IPS-20b (cell line): ENCODE data around the gene FOXP4.

ENCODE experiments used
- H3K27ac ChIP-seq: one replicate; pipeline ENCODE4 v1.5.1; 2013; ENCODE audit warnings: low read length
- H3K27me3 ChIP-seq: 2 replicates; pipeline ENCODE4 v1.6.1; 2013; ENCODE audit warnings: mild to moderate bottlenecking, low read length, inconsistent platforms; ENCODE audit not compliant: insufficient read depth
- H3K36me3 ChIP-seq: 2 replicates; pipeline ENCODE4 v1.6.1; 2013; ENCODE audit warnings: low read depth, mild to moderate bottlenecking, inconsistent platforms, low read length, moderate library complexity; ENCODE audit not compliant: insufficient read depth
- H3K4me1 ChIP-seq: 2 replicates; pipeline ENCODE4 v1.6.1; 2013; ENCODE audit warnings: mild to moderate bottlenecking, control low read depth, inconsistent platforms, low read length, moderate library complexity; ENCODE audit not compliant: insufficient read depth
- H3K4me3 ChIP-seq: 2 replicates; pipeline ENCODE4 v1.5.1; 2013; ENCODE audit warnings: mild to moderate bottlenecking, low read length, inconsistent platforms
- H3K9ac ChIP-seq: 2 replicates; pipeline ENCODE4 v1.6.1; 2013; ENCODE audit warnings: low read depth, mild to moderate bottlenecking, inconsistent platforms, low read length, moderate library complexity
- H3K9me3 ChIP-seq: 2 replicates; pipeline ENCODE4 v1.6.1; 2013; ENCODE audit warnings: mild to moderate bottlenecking, low read depth, low read length, inconsistent platforms; ENCODE audit not compliant: insufficient read depth

FOXP4 gene

DNA sequence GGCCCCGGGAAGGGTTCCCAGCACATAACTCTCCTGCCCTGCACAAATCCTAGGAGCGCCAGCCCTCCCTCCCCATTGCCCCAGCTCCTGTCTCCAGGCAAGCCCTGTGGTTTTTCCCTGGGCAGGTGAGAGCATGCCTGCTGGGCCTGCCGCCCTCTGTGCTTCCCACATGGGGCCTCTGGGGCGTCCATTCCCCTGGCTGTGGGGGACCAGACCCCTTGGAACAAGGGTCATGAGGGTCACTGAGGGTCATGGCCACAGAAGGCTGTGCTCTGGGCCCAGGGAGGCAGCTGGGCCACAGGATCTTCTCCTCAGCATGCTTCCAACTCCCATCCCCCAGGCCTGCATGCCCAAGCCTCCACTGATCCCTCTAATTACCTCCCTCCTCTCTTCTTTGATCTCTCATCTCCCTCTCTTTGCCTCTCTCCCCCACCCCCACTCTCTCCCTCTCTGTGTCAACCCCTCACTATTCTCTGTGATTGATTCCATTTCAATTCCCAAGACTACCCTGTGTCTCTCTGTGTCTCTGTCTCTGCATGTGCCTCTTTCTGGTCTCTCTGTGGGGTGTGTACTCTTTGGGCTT lies 98.2 kb downstream of the FOXP4 start:
- Histone ChIP-seq H3K36me3 (peaks cover 20% of the 10 kb centered on the region), H3K9ac (no peak overlapping the region; the same call in 1 of the 2 replicates), H3K4me3 (peak overlapping the region; percentile 1; the same call in 1 of the 2 replicates), H3K27ac (no peak overlapping the region), H3K4me1 (peaks cover 38% of the 10 kb centered on the region), H3K9me3 (no peaks in the 10 kb centered on the region), H3K27me3 (peaks cover 47% of the 10 kb centered on the region)

DNA sequence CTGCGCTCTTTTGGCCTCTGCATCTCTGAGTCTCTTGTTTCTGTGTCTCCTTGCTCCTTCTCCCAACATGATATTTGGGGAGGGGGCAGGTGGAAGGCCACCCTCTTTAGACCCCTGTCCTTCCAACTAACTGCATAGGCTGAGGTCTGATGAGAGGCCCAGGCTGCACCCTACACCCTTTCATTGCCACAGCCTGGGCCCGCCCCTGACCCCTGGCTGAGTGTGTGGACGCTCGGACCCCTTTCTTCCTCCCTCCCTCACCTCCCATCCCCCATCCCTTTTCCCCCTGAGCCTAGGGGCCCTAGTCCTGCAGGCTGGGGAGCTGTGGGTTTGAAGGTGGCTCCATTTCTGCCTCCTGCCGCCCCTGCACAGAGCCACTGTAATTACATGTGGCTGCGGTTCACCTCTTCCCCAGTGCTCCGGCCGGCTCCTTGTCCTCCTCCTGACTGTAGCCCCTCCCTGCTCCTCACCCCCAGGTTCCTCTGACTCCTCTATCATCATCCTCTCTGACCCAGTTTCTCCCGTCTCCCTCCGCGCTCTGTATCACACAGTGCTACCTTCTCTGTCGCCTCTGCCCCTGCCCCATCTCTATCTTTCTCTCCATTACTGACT lies 98.9 kb downstream of the FOXP4 start:
- no peak overlapping the region for H3K27ac ChIP-seq
- peak overlapping the region; percentile 7; the same call in 1 of the 2 replicates for H3K4me3 ChIP-seq
- peaks cover 39% of the 10 kb centered on the region for H3K27me3 ChIP-seq
- peaks cover 30% of the 10 kb centered on the region for H3K4me1 ChIP-seq
- no peak overlapping the region for H3K9ac ChIP-seq
- no peaks in the 10 kb centered on the region for H3K9me3 ChIP-seq
- H3K36me3 ChIP-seq, result peaks cover 24% of the 10 kb centered on the region

DNA sequence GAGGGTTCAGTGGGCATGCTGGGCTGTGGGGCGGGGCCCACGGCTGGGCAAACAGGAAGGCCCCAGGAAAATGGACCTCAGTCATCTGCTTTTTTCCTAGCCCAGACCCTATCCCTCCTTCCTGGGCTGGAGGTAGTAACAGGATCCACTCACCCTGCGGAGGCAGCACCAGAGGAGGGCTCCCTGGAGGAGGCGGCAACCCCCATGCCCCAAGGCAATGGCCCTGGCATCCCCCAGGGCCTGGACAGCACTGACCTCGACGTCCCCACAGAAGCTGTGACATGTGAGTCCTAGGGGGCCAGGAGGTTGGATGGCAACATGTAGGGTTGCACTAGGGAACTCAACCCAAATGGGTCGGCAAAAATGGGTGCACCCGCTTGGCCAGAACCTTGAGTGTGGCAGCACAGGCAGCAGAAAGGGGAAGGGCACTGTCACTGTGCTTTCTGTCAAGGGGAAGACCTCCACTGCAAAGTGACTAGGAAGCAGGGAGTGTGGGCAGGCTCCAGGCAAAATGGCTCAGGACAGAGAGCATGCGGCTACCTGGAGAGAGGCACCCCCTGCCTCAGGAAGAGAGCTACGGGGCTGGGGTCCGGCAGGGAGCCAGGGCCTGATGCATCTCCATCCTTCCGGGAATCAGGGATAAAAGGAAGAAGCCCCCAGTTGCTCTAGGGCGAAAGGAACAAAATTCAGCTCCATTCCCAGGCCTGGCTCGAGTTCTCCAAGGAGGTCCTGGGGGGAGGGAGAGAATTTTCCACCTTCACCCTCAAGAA lies 100.0 kb downstream of the FOXP4 start:
- Histone ChIP-seq H3K9me3 (no peaks in the 10 kb centered on the region), H3K27ac (no peak overlapping the region), H3K4me1 (peaks cover 22% of the 10 kb centered on the region), H3K36me3 (peaks cover 28% of the 10 kb centered on the region), H3K27me3 (peaks cover 28% of the 10 kb centered on the region), H3K4me3 (no peak overlapping the region), H3K9ac (no peak overlapping the region)

DNA sequence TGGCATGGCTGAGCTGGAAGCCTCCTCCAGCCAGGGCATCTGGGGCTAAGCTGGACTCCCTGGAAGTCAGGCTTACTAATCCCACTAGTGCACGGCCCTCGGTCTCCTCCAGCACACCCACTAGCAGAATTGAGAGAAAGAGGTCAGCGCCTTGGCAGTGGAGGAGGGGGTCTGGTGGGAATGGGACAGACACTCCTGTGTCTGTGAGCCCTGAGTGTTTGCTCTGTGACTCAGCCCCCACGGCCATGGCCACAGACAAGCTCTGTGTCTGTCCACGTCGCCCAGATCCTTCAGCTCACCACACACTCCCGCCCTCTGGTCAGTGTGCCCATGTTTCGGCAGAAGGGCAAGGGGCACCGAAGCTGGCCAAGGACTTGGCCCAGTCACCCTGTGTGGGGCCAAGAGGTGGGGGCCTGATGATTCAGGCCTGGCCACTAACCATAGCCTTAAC lies 100.9 kb downstream of the FOXP4 start:
- no peak overlapping the region for H3K9ac ChIP-seq
- H3K4me3 ChIP-seq, result no peak overlapping the region
- H3K27ac ChIP-seq, result no peak overlapping the region
- no peaks in the 10 kb centered on the region for H3K9me3 ChIP-seq
- H3K4me1 ChIP-seq, result peaks cover 22% of the 10 kb centered on the region
- H3K27me3 ChIP-seq, result peaks cover 20% of the 10 kb centered on the region
- H3K36me3 ChIP-seq, result peaks cover 30% of the 10 kb centered on the region

DNA sequence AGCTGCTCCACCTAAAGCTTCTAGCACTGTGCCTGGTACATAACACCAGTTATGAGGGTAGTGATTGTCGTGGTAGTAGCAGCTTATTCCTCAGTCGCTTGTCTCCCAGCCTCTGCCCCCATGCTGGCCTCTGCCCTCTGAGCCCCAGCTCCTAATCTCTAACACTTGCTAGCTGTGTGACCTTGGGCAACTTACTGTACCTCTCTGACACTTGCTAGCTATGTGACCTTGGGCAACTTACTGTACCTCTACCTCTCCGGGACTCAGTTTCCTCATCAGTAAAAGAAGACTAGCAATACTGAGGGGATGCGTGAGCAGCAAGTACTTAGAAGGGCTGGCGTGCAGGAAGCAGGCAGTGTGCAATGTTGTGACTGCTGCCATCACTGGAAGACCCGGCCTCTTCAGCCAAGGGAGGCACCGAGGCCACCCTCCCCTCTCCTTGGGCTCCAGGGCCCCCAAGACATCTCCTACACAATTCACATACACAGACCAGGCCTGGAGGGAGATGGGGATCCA lies 101.9 kb downstream of the FOXP4 start:
- H3K9ac ChIP-seq, result no peak overlapping the region
- H3K4me1 ChIP-seq, result peaks cover 22% of the 10 kb centered on the region
- H3K27me3 ChIP-seq, result peaks cover 10% of the 10 kb centered on the region; the same call in 1 of the 2 replicates
- no peak overlapping the region for H3K27ac ChIP-seq
- peaks cover 30% of the 10 kb centered on the region for H3K36me3 ChIP-seq
- no peaks in the 10 kb centered on the region for H3K9me3 ChIP-seq
- no peak overlapping the region for H3K4me3 ChIP-seq

DNA sequence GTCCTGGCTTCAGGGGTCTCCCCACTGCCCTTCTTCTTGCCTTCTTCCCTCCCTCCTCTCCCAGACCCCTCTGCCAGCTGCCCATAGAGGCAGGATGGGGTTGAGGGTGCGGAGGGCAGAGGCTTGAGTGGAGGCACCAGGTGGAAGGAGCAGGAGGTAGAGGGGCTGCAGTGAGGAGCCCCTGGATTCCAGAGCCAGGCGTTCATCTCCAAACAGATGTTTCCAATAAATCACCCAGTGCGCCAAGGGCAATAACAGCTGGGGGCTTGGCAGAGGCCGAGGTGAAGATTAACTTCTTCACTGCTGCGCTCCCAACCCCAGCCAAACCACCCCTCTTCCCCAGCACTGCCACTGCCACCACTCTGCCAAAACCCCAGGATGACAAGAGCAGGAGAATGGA lies 102.7 kb downstream of the FOXP4 start:
- Histone ChIP-seq H3K9ac (no peak overlapping the region), H3K27ac (no peak overlapping the region)

DNA sequence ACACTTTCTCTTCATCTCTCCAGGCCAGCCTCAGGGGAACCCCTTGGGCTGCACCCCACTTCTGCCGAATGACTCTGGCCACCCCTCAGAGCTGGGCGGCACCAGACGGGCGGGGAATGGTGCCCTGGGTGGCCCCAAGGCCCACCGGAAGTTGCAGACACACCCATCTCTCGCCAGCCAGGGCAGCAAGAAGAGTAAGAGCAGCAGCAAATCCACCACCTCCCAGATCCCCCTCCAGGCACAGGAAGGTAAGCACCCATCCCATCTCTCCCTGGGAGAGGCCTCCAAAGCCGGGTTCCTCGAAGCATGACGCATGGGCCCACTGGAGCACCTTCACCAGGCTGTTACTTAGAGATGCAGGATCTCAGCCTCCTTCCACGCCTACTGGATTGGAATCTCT lies 103.4 kb downstream of the FOXP4 start:
- peaks cover 13% of the 10 kb centered on the region; the same call in 1 of the 2 replicates for H3K4me1 ChIP-seq
- H3K36me3 ChIP-seq, result peaks cover 30% of the 10 kb centered on the region
- no peak overlapping the region for H3K27ac ChIP-seq
- no peak overlapping the region for H3K9ac ChIP-seq
- no peaks in the 10 kb centered on the region for H3K9me3 ChIP-seq
- H3K27me3 ChIP-seq, result peaks cover 10% of the 10 kb centered on the region; the same call in 1 of the 2 replicates
- H3K4me3 ChIP-seq, result no peak overlapping the region

More for the DNA sequence above, 102.7 kb downstream of the FOXP4 start:
- peaks cover 30% of the 10 kb centered on the region for H3K36me3 ChIP-seq
- peaks cover 10% of the 10 kb centered on the region; the same call in 1 of the 2 replicates for H3K27me3 ChIP-seq
- peaks cover 19% of the 10 kb centered on the region for H3K4me1 ChIP-seq
- no peaks in the 10 kb centered on the region for H3K9me3 ChIP-seq
- H3K4me3 ChIP-seq, result no peak overlapping the region

DNA sequence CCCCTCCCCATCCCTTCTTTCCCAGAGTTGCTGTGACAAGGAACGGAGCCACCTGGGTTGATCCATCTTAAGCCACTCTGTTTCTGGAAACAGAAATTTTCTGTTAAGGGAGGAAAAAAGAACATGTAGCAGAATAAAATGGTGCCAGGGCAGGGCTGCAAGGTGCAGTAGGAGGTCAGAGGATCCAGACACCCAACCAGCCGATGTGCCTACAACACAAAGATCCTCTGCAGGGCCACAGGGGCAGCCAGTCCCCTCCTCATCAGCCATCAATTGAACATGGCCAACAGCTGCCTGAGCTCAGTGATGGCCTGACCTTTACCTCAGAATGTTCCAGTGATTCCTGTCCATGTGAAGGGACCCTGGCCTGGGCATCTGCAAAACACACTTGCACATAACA lies 103.9 kb downstream of the FOXP4 start:
- no peak overlapping the region for H3K4me3 ChIP-seq
- H3K9ac ChIP-seq, result no peak overlapping the region
- H3K27ac ChIP-seq, result no peak overlapping the region
- H3K27me3 ChIP-seq, result peaks cover 6% of the 10 kb centered on the region; the same call in 1 of the 2 replicates
- no peaks in the 10 kb centered on the region for H3K9me3 ChIP-seq
- H3K4me1 ChIP-seq, result peaks cover 7% of the 10 kb centered on the region; the same call in 1 of the 2 replicates
- peaks cover 30% of the 10 kb centered on the region for H3K36me3 ChIP-seq

DNA sequence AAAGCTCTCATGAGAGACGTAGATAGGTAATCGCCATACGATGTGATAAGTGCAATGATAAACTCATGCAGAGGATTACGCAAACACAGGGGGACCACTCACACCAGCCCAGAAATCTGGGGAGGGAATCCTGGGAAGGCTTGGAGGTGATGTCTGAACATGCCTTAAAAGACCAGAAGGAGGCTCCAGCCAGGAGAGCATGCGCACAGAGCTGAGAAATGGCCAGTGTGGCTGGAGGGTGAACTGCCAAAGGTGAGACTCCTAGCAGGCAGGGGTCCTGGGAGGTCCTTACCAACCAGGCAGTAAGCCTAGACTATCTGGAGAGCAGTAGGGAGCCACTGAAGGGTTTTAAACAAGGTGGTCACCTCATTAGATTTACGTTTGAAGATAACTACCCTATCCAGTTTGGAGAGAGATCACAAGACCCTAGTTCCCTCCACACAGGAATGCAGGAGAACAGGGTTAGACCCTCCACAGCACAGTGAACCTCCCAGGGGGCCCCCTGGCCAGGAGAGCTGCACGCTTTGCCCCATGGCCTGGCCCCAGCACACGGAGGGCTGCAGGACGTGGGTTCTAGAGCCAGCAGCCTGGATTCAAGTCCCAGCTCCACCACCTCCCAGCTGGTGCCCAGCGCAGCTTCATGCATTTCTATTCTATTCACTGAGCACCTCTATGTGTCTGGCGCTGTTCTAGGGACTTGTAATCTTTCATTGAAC lies 105.2 kb downstream of the FOXP4 start:
- no peak overlapping the region for H3K27ac ChIP-seq
- no peaks in the 10 kb centered on the region for H3K4me1 ChIP-seq
- no peaks in the 10 kb centered on the region for H3K9me3 ChIP-seq
- no peaks in the 10 kb centered on the region for H3K27me3 ChIP-seq
- peaks cover 26% of the 10 kb centered on the region for H3K36me3 ChIP-seq
- H3K4me3 ChIP-seq, result no peak overlapping the region
- H3K9ac ChIP-seq, result no peak overlapping the region
